H9 (cell line): ENCODE data around the gene GRB14. TPM values are rescaled to one million over a fixed set of nuclear protein-coding genes. Genes with fewer than 3 reads are reported as not detected.

Experiments used
- DNase-seq: peaks from one replicate; pipeline ENCODE4 v3.0.0-alpha.2; 2017
- H2AFZ ChIP-seq: one replicate; pipeline ENCODE4 v1.6.1; 2013; ENCODE audit warnings: mild to moderate bottlenecking, low read length, control low read depth, moderate library complexity
- H2AK5ac ChIP-seq: 2 replicates; pipeline ENCODE4 v1.6.1; 2013; ENCODE audit warnings: low read length, control low read depth, mixed read lengths; ENCODE audit not compliant: insufficient read length
- H2BK120ac ChIP-seq: one replicate; pipeline ENCODE4 v1.6.1; 2013; ENCODE audit warnings: low read depth, mild to moderate bottlenecking, low read length, control low read depth, inconsistent platforms; ENCODE audit not compliant: poor library complexity, severe bottlenecking
- H2BK12ac ChIP-seq: 2 replicates; pipeline ENCODE4 v1.6.1; 2013; ENCODE audit warnings: low read length, control low read depth, mixed read lengths, low read depth; ENCODE audit not compliant: insufficient read length
- H2BK15ac ChIP-seq: 2 replicates; pipeline ENCODE4 v1.6.1; 2013; ENCODE audit warnings: low read depth, low read length, control low read depth
- H2BK20ac ChIP-seq: one replicate; pipeline ENCODE4 v1.6.1; 2013; ENCODE audit warnings: low read depth, mild to moderate bottlenecking, low read length, control low read depth, inconsistent platforms; ENCODE audit not compliant: poor library complexity, severe bottlenecking
- H2BK5ac ChIP-seq: 2 replicates; pipeline ENCODE4 v1.6.1; 2013; ENCODE audit warnings: low read length, control low read depth, mixed read lengths; ENCODE audit not compliant: insufficient read length
- H3K14ac ChIP-seq: 2 replicates; pipeline ENCODE4 v1.6.1; 2013; ENCODE audit warnings: low read length, control low read depth; ENCODE audit not compliant: insufficient read depth
- H3K18ac ChIP-seq: 2 replicates; pipeline ENCODE4 v1.6.1; 2013; ENCODE audit warnings: low read depth, mild to moderate bottlenecking, mixed read lengths, low read length, control low read depth; ENCODE audit not compliant: insufficient read length
- H3K23ac ChIP-seq: 2 replicates; pipeline ENCODE4 v1.6.1; 2013; ENCODE audit warnings: low read length, control low read depth, mixed read lengths, low read depth; ENCODE audit not compliant: insufficient read length
- H3K23me2 ChIP-seq: 2 replicates; pipeline ENCODE4 v1.6.1; 2013; ENCODE audit warnings: low read depth, mild to moderate bottlenecking, mixed read lengths, low read length, control low read depth; ENCODE audit not compliant: insufficient read length, poor library complexity, severe bottlenecking
- H3K27ac ChIP-seq: 2 replicates; pipeline ENCODE4 v1.5.1; 2013; ENCODE audit warnings: low read length, control low read depth, mixed read lengths, low read depth; ENCODE audit not compliant: insufficient read length
- H3K27me3 ChIP-seq: 2 replicates; pipeline ENCODE4 v1.6.1; 2013; ENCODE audit warnings: low read length, control low read depth, inconsistent platforms; ENCODE audit not compliant: insufficient read depth
- H3K4ac ChIP-seq: 2 replicates; pipeline ENCODE4 v1.6.1; 2013; ENCODE audit warnings: low read depth, mild to moderate bottlenecking, control low read depth, inconsistent platforms, low read length, moderate library complexity
- H3K4me1 ChIP-seq: 2 replicates; pipeline ENCODE4 v1.6.1; 2013; ENCODE audit warnings: low read length, control low read depth, inconsistent platforms; ENCODE audit not compliant: insufficient read depth
- H3K4me2 ChIP-seq: 2 replicates; pipeline ENCODE4 v1.6.1; 2013; ENCODE audit warnings: low read length, control low read depth, mixed read lengths; ENCODE audit not compliant: insufficient read length, insufficient read depth
- H3K56ac ChIP-seq: 2 replicates; pipeline ENCODE4 v1.6.1; 2013; ENCODE audit warnings: low read depth, mild to moderate bottlenecking, mixed read lengths, low read length, control low read depth; ENCODE audit not compliant: insufficient read length
- H3K79me1 ChIP-seq: 2 replicates; pipeline ENCODE4 v1.6.1; 2013; ENCODE audit warnings: low read depth, mild to moderate bottlenecking, moderate library complexity, low read length, control low read depth, inconsistent platforms; ENCODE audit not compliant: insufficient read depth, poor library complexity, severe bottlenecking
- H3K79me2 ChIP-seq: 2 replicates; pipeline ENCODE4 v1.6.1; 2013; ENCODE audit warnings: low read length, control low read depth, inconsistent platforms; ENCODE audit not compliant: insufficient read depth
- H3K9ac ChIP-seq: 2 replicates; pipeline ENCODE4 v1.6.1; 2013; ENCODE audit warnings: low read length, control low read depth, mixed read lengths; ENCODE audit not compliant: insufficient read length; ENCODE audit errors: extremely low read depth
- H3K9me3 ChIP-seq: one replicate; pipeline ENCODE4 v1.6.1; 2013; ENCODE audit warnings: low read depth, low read length, inconsistent platforms; ENCODE audit not compliant: control insufficient read depth
- H3T11ph ChIP-seq: one replicate; pipeline ENCODE4 v1.6.1; 2013; ENCODE audit warnings: mild to moderate bottlenecking, low read length, control low read depth, inconsistent platforms
- H4K20me1 ChIP-seq: one replicate; pipeline ENCODE4 v1.6.1; 2013; ENCODE audit not compliant: control insufficient read depth, insufficient read length, insufficient read depth
- H4K5ac ChIP-seq: 2 replicates; pipeline ENCODE4 v1.6.1; 2013; ENCODE audit warnings: low read depth, mild to moderate bottlenecking, mixed read lengths, low read length, control low read depth; ENCODE audit not compliant: insufficient read length
- H4K8ac ChIP-seq: replicated peaks from 2 replicates; pipeline ENCODE4 v1.6.1; 2013; ENCODE audit warnings: low read length, control low read depth, mixed read lengths, low read depth; ENCODE audit not compliant: insufficient read length
- H4K91ac ChIP-seq: 2 replicates; pipeline ENCODE4 v1.6.1; 2013; ENCODE audit warnings: low read depth, mild to moderate bottlenecking, moderate library complexity, mixed read lengths, low read length, control low read depth; ENCODE audit not compliant: insufficient read length
- H3K27ac Mint-ChIP-seq, 3 experiments: 2 replicates in 2 of 3; 3 replicates in 1 of 3; pipeline ENCODE4 v1.8.0; 2020 to 2021; ENCODE audit warnings: mixed read lengths in 3 of 3, mild to moderate bottlenecking in 1 of 3, moderate library complexity in 1 of 3
- H3K27me3 Mint-ChIP-seq: 2 replicates; pipeline ENCODE4 v1.8.0; 2021; ENCODE audit warnings: low read depth, mild to moderate bottlenecking, moderate library complexity, mixed read lengths
- H3K36me3 Mint-ChIP-seq, 3 experiments: 2 replicates in 2 of 3; 3 replicates in 1 of 3; pipeline ENCODE4 v1.8.0; 2020 to 2021; ENCODE audit warnings: low read depth in 3 of 3, mixed read lengths in 3 of 3; ENCODE audit not compliant: insufficient read depth in 1 of 3
- H3K4me1 Mint-ChIP-seq, 2 experiments: 2 replicates each; pipeline ENCODE4 v1.8.0; 2020; ENCODE audit warnings: mixed read lengths in 2 of 2
- H3K4me3 Mint-ChIP-seq, 2 experiments: 2 replicates in 1 of 2; 3 replicates in 1 of 2; pipeline ENCODE4 v1.8.0; 2020 to 2021; ENCODE audit warnings: mild to moderate bottlenecking in 2 of 2, mixed read lengths in 2 of 2, moderate library complexity in 1 of 2
- H3K9me3 Mint-ChIP-seq, 2 experiments: 2 replicates in 1 of 2; 3 replicates in 1 of 2; pipeline ENCODE4 v1.8.0; 2020; ENCODE audit warnings: mild to moderate bottlenecking in 2 of 2, mixed read lengths in 2 of 2, moderate library complexity in 1 of 2
- CTCF ChIP-seq: fragments of 200-600 bp; sonication (generic); conservative IDR thresholded peaks from 3 replicates; pipeline ENCODE4 v1.8.0; 2021; ENCODE audit warnings: antibody characterized with exemption, mild to moderate bottlenecking
- WGBS: extraction: QIAGEN DNeasy Blood & Tissue Kit; methylation state at CpG from one replicate; pipeline ENCODE4 v1.1.7; 2013; ENCODE audit warnings: missing lambda C conversion rate, low lambda C conversion rate, mixed read lengths; ENCODE audit not compliant: insufficient read length; ENCODE audit errors: extremely low coverage; 5-methylcytosine and 5-hydroxymethylcytosine counted together
- total RNA-seq: library from RNA; stranded (reverse); gene quantifications from 2 replicates; pipeline ENCODE4 v1.2.1, GENCODE V29; 2021

Gene GRB14
- total RNA-seq, 1 experiment from 2014 or later: 7.6 TPM

- WGBS: no CpG with 5 or more reads among the region's 3 CpGs
- no peak overlapping the region for H3K4me3 Mint-ChIP-seq
- Histone ChIP-seq H3K27ac (no peak overlapping the region), H2BK20ac (no peak overlapping the region), H3K9ac (no peak overlapping the region), H2BK15ac (no peak overlapping the region), H2AFZ (no peak overlapping the region), H4K8ac (no peak overlapping the region), H2AK5ac (no peak overlapping the region), H2BK120ac (no peak overlapping the region), H3K27me3 (no peaks in the 10 kb centered on the region), H4K20me1 (no peaks in the 10 kb centered on the region), H3K4me1 (peaks cover 3% of the 10 kb centered on the region; the same call in 1 of the 2 replicates), H2BK5ac (no peak overlapping the region), H3K56ac (no peak overlapping the region), H3K23me2 (no peaks in the 10 kb centered on the region), H3K79me2 (no peaks in the 10 kb centered on the region), H4K91ac (no peak overlapping the region), H4K5ac (no peak overlapping the region), H3T11ph (no peak overlapping the region), H3K14ac (no peak overlapping the region), H3K9me3 (no peaks in the 10 kb centered on the region), H3K4ac (no peak overlapping the region), H3K23ac (no peak overlapping the region), H3K79me1 (no peaks in the 10 kb centered on the region), H2BK12ac (no peak overlapping the region), H3K4me2 (no peak overlapping the region), H3K18ac (no peak overlapping the region)
- H3K4me1 Mint-ChIP-seq: peaks cover 33% of the 10 kb centered on the region in 2 experiments
- no peak for DNase-seq
- H3K27me3 Mint-ChIP-seq: peaks cover 3% of the 10 kb centered on the region
- no peaks in the 10 kb centered on the region; a peak in 1 of 7 replicates for H3K36me3 Mint-ChIP-seq
- TF ChIP-seq CTCF: no peak
- H3K27ac Mint-ChIP-seq: no peak overlapping the region
- H3K9me3 Mint-ChIP-seq: no peaks in the 10 kb centered on the region
Measured at GRCh38 chr2:164625378-164625971, 4.2 kb upstream of the GRB14 start.
